Measurements from ENCODE around the gene LMBR1.
A peak's percentile ranks its signal among the peaks of the same experiment; 100 is the strongest.
"Not testable (repeated sequence)": the region's sequence is repeated elsewhere in the genome, so short reads cannot be mapped to it uniquely, and the experiment has no call there.

Gene LMBR1

GRCh38 chr7:156892821-156893706, at the start of gene LMBR1:
TSS of gene LMBR1 (minus strand) at chr7:156893183. CDS start at chr7:156892993, 190 bp downstream.
- DNase-seq, result peak; percentile 95 to 96

GRCh38 chr7:156942708-156943090, 49.7 kb upstream of the LMBR1 start:
- DNase-seq, result no peak

- no peak for DNase-seq
Observed at GRCh38 chr7:156941393-156942182, 48.6 kb upstream of the LMBR1 start.

- no peak for DNase-seq
Observed at GRCh38 chr7:156940421-156941122, 47.6 kb upstream of the LMBR1 start.

GRCh38 chr7:156936766-156937165, 43.8 kb upstream of the LMBR1 start:
- not testable (repeated sequence) for DNase-seq

- DNase-seq, result no peak
Observed at GRCh38 chr7:156935250-156935649, 42.3 kb upstream of the LMBR1 start.

- DNase-seq, result no peak
Observed at GRCh38 chr7:156932006-156932405, 39.0 kb upstream of the LMBR1 start.

GRCh38 chr7:156929789-156930539, 37.0 kb upstream of the LMBR1 start:
- peak; percentile 22 to 27 for DNase-seq

- no peak for DNase-seq
Observed at GRCh38 chr7:156928406-156928747, 35.4 kb upstream of the LMBR1 start.

GRCh38 chr7:156927571-156928405, 34.8 kb upstream of the LMBR1 start:
- no peak for DNase-seq

GRCh38 chr7:156925821-156926220, 32.8 kb upstream of the LMBR1 start:
- DNase-seq, result not testable (repeated sequence)

- DNase-seq, result not testable (repeated sequence)
Observed at GRCh38 chr7:156922304-156922703, 29.3 kb upstream of the LMBR1 start.

GRCh38 chr7:156920487-156921373, 27.7 kb upstream of the LMBR1 start:
- not testable (repeated sequence) for DNase-seq

GRCh38 chr7:156920076-156920475, 27.1 kb upstream of the LMBR1 start:
- DNase-seq, result no peak

GRCh38 chr7:156919132-156919713, 26.2 kb upstream of the LMBR1 start:
- DNase-seq, result no peak

GRCh38 chr7:156918635-156919034, 25.7 kb upstream of the LMBR1 start:
- no peak for DNase-seq

- not testable (repeated sequence) for DNase-seq
Observed at GRCh38 chr7:156909574-156910252, 16.7 kb upstream of the LMBR1 start.

- DNase-seq, result no peak
Observed at GRCh38 chr7:156907656-156908055, 14.7 kb upstream of the LMBR1 start.

GRCh38 chr7:156906200-156906649, 13.2 kb upstream of the LMBR1 start:
- DNase-seq, result no peak

All from CD4-positive, alpha-beta T cell treated with Interleukin-1 beta for 1 hour (primary cell).